K562 (cell line): Measurements from ENCODE around the gene SORCS2. TPM values are rescaled to one million over a fixed set of nuclear protein-coding genes. Genes with fewer than 3 reads are reported as not detected.

ENCODE experiments used
- ATAC-seq: fragments of 200-7000 bp; cut with Tn5 transposase; 3 replicates; pipeline ENCODE4 v1.9.1; 2020; ENCODE audit warnings: moderate library complexity
- BruUV-seq: library from RNA; stranded (reverse); fragments of 400-500 nt; replicated peaks from 2 replicates; lab custom pipeline; 2021; lab: Mats Ljungman, UMichigan
- CTCF ChIA-PET: fragments of 300-600 bp; formaldehyde crosslinking; extraction: SDS; loops from one replicate; lab custom pipeline; 2021; ENCODE audit warnings: low intra/inter-chr PET ratio; lab: Yijun Ruan, JAX
- POLR2A ChIA-PET: fragments of 300-600, 350-650 bp; sonication (Branson Sonifier 250); formaldehyde crosslinking; extraction: SDS; loops from one replicate; lab custom pipeline; 2021; ENCODE audit warnings: antibody characterized with exemption, inconsistent platforms; lab: Yijun Ruan, JAX
- DNase-seq, 4 experiments: peaks; one replicate each; pipeline versions ENCODE4 v3.0.0 to v3.0.0-alpha.2; 2011 to 2018; ENCODE audit warnings: low spot score in 3 of 4, mixed read lengths in 3 of 4; ENCODE audit errors: extremely low read depth in 1 of 4
- FAIRE-seq: peaks from 2 replicates; lab custom pipeline; 2011; peaks lifted over from hg19 to GRCh38; lab: Jason Lieb, UNC
- H2AFZ ChIP-seq: 2 replicates; pipeline ENCODE4 v1.6.0; 2011; ENCODE audit warnings: low read depth, low read length, control low read depth, inconsistent platforms
- H3K27ac ChIP-seq: fragments of 200-600 bp; 3 replicates; pipeline ENCODE4 v1.8.0; 2011; ENCODE audit warnings: low read depth, mild to moderate bottlenecking, control low read depth, inconsistent platforms, low read length, moderate library complexity, mixed read lengths; ENCODE audit errors: extremely low read depth
- H3K27me3 ChIP-seq, 2 experiments: fragments of 300-600 bp in 1 of 2; 2 replicates in 1 of 2; 3 replicates in 1 of 2; pipeline versions ENCODE4 v1.6.0 to v1.8.0; 2011; ENCODE audit warnings: inconsistent platforms in 2 of 2, low read length in 2 of 2, mild to moderate bottlenecking in 1 of 2, mixed read lengths in 1 of 2, moderate library complexity in 1 of 2; ENCODE audit not compliant: control insufficient read depth in 2 of 2, insufficient read depth in 2 of 2
- H3K36me3 ChIP-seq: fragments of 300-600 bp; 3 replicates; pipeline ENCODE4 v1.8.0; 2011; ENCODE audit warnings: mild to moderate bottlenecking, low read length, inconsistent platforms; ENCODE audit not compliant: control insufficient read depth, insufficient read depth
- H3K4me1 ChIP-seq, 2 experiments: fragments of 200-600 bp in 1 of 2; replicated peaks in 1 of 2; 2 replicates in 1 of 2; 3 replicates in 1 of 2; pipeline versions ENCODE4 v1.5.1 to v1.8.0; 2011; ENCODE audit warnings: inconsistent platforms in 2 of 2, low read length in 2 of 2, mild to moderate bottlenecking in 1 of 2, mixed read lengths in 1 of 2, moderate library complexity in 1 of 2; ENCODE audit not compliant: control insufficient read depth in 2 of 2, insufficient read depth in 2 of 2
- H3K4me2 ChIP-seq: 2 replicates; pipeline ENCODE4 v1.6.1; 2011; ENCODE audit warnings: low read length, control low read depth, inconsistent platforms, mixed read lengths; ENCODE audit not compliant: insufficient read depth
- H3K4me3 ChIP-seq: fragments of 200-600 bp; sonication (generic), shearing (Covaris generic); 2 replicates; pipeline ENCODE4 v1.5.1; 2016; ENCODE audit warnings: control low read depth, inconsistent platforms
- H3K79me2 ChIP-seq: fragments of 200-600 bp; 3 replicates; pipeline ENCODE4 v1.8.0; 2011; ENCODE audit warnings: low read length, inconsistent platforms; ENCODE audit not compliant: control insufficient read depth, insufficient read depth
- H3K9ac ChIP-seq, 2 experiments: 2 replicates each; pipeline versions ENCODE4 v1.6.0 to v1.6.1; 2011; ENCODE audit warnings: low read depth in 2 of 2, low read length in 2 of 2, control low read depth in 1 of 2, inconsistent platforms in 1 of 2, mild to moderate bottlenecking in 1 of 2, mixed read lengths in 1 of 2; ENCODE audit not compliant: insufficient read depth in 1 of 2
- H3K9me1 ChIP-seq: one replicate; pipeline ENCODE4 v1.6.0; 2011; ENCODE audit warnings: inconsistent platforms, mild to moderate bottlenecking, low read length, moderate library complexity; ENCODE audit not compliant: control insufficient read depth, insufficient read depth
- H3K9me3 ChIP-seq: replicated peaks from 2 replicates; pipeline ENCODE4 v1.5.1; 2011; ENCODE audit warnings: low read depth, low read length, inconsistent platforms; ENCODE audit not compliant: control insufficient read depth, insufficient read depth
- H4K20me1 ChIP-seq: replicated peaks from 2 replicates; pipeline ENCODE4 v1.6.1; 2011; ENCODE audit warnings: low read length, inconsistent platforms, mixed read lengths; ENCODE audit not compliant: control insufficient read depth, insufficient read depth
- MGA ChIP-seq: fragments of 450-650 bp; IDR thresholded peaks from 2 replicates; pipeline ENCODE4 v1.6.1; 2016; ENCODE audit warnings: mild to moderate bottlenecking, moderate library complexity
- SMAD1 ChIP-seq: fragments of 150-350 bp; IDR thresholded peaks from 2 replicates; pipeline ENCODE4 v1.6.1; 2014; ENCODE audit warnings: low read length, low read depth; ENCODE audit not compliant: partially characterized antibody
- ZNF274 ChIP-seq: IDR thresholded peaks from 2 replicates; pipeline ENCODE4 v1.6.1; 2011; ENCODE audit warnings: low read depth, mild to moderate bottlenecking, low read length, moderate library complexity, borderline replicate concordance
- WGBS: fragments of 100-300 bp; shearing (Covaris generic); methylation state at CpG from one replicate; pipeline ENCODE4 v1.1.6; 2016; ENCODE audit warnings: low coverage, mixed read lengths; ENCODE audit not compliant: insufficient coverage; ENCODE audit errors: missing lambda C conversion rate; 5-methylcytosine and 5-hydroxymethylcytosine counted together
- in situ Hi-C: fragments of 300-500 bp; cut with MboI; formaldehyde crosslinking; loops from 4 replicates; pipeline ENCODE4 v1.15.0; 2018; ENCODE audit warnings: inconsistent platforms, mixed read lengths
- intact Hi-C: fragments of 100-400 bp; cut with micrococcal nuclease; formaldehyde crosslinking; loops from 2 replicates; pipeline ENCODE4 v1.14.2; 2022
- polyA plus RNA-seq, 8 experiments: library from polyadenylated mRNA; depleted of rRNA in 4 of 8; stranded (reverse) in 5 of 8; unstranded in 3 of 8; fragments of >200 nt; fragmentation: Nextera tagmentation in 2 of 8; fragmentation: Illumina TruSeq in 1 of 8; extraction: Ambion mirVana in 2 of 8; extraction: Trizol in 1 of 8; gene quantifications; 2 replicates each; pipeline versions ENCODE4 v1.2.1 to v1.2.3, GENCODE V29; 2011 to 2014; ENCODE audit warnings: inconsistent platforms in 1 of 8, missing spikeins in 1 of 8
- total RNA-seq, 7 experiments: library from RNA; depleted of rRNA in 6 of 7; stranded (reverse); fragments of >200 nt in 6 of 7; fragmentation: Illumina TruSeq in 2 of 7; extraction: Trizol in 2 of 7; gene quantifications; 2 replicates each; pipeline versions ENCODE4 v1.2.1 to v1.2.3, GENCODE V29; 2011 to 2021; ENCODE audit warnings: low replicate concordance in 1 of 7

The SORCS2 gene
- total and polyA plus RNA-seq, 9 of the 15 experiments (the other 6 are each of a cell fraction or from before 2014, with no cell fraction given) = not detected

- TF ChIP-seq ZNF274 = no peak
- no peak for TF ChIP-seq SMAD1
These were observed 577.3 kb downstream of the SORCS2 start (continued) for GRCh38 chr4:7769396-7770223.

- H2AFZ ChIP-seq = no peak overlapping the region
- ChIA-PET POLR2A (no interaction called here), CTCF (no interaction called here)
- DNase-seq (no peak), ATAC-seq (no peak), FAIRE-seq (no peak)
- H3K27ac ChIP-seq = no peak overlapping the region
- no peak overlapping the region for H3K9ac ChIP-seq
- H3K36me3 ChIP-seq = peaks cover 13% of the 10 kb centered on the region
- in situ Hi-C loops (no loop called here), intact Hi-C loops (no loop called here)
- no peaks in the 10 kb centered on the region; a peak in 1 of 5 replicates for H3K27me3 ChIP-seq
- H3K9me3 ChIP-seq = no peaks in the 10 kb centered on the region; the same call in 1 of the 2 replicates
- no peak overlapping the region for H3K4me3 ChIP-seq
- 48% methylated on average over 12 of the region's 13 CpGs for WGBS
- H3K79me2 ChIP-seq = no peaks in the 10 kb centered on the region
- BruUV-seq = no TSS peak
- H4K20me1 ChIP-seq = peaks cover under 1% of the 10 kb centered on the region; the same call in 1 of the 2 replicates
- no peak overlapping the region for H3K4me2 ChIP-seq
- no peaks in the 10 kb centered on the region; a peak in 1 of 5 replicates for H3K4me1 ChIP-seq
- H3K9me1 ChIP-seq = no peaks in the 10 kb centered on the region
- peak; percentile 54 for TF ChIP-seq MGA
These were observed 578.1 kb downstream of the SORCS2 start for GRCh38 chr4:7770224-7771050.
